Fibroblast of skin of scalp (primary cell): ENCODE data around the gene ANGPTL8.

Experiments
- DNase-seq: peaks from one replicate; pipeline ENCODE4 v3.0.0-alpha.2; 2013

Gene ANGPTL8

GRCh38 chr19:11236324-11237301 is 2.8 kb upstream of the ANGPTL8 start:
- DNase-seq: no peak

- no peak for DNase-seq
Measured at GRCh38 chr19:11237321-11237720, 2.1 kb upstream of the ANGPTL8 start.

- no peak for DNase-seq
Measured at GRCh38 chr19:11238041-11238440, 1.4 kb upstream of the ANGPTL8 start.

- no peak for DNase-seq
Measured at GRCh38 chr19:11238781-11239376, 540 bp upstream of the ANGPTL8 start.

- no peak for DNase-seq
Measured at GRCh38 chr19:11240008-11240444, 607 bp downstream of the ANGPTL8 start.

GRCh38 chr19:11242025-11242424 is 2.6 kb downstream of the ANGPTL8 start:
- no peak for DNase-seq

- DNase-seq: peak; percentile 66
Measured at GRCh38 chr19:11242864-11243797, 3.7 kb downstream of the ANGPTL8 start.

GRCh38 chr19:11243798-11244169 is 4.4 kb downstream of the ANGPTL8 start:
- DNase-seq: no peak

GRCh38 chr19:11244846-11245589 is 5.6 kb downstream of the ANGPTL8 start:
- DNase-seq: no peak

GRCh38 chr19:11246941-11247340 is 7.5 kb downstream of the ANGPTL8 start:
- DNase-seq: no peak

GRCh38 chr19:11247391-11247790 is 8.0 kb downstream of the ANGPTL8 start:
- no peak for DNase-seq

GRCh38 chr19:11247934-11248333 is 8.5 kb downstream of the ANGPTL8 start:
- no peak for DNase-seq

GRCh38 chr19:11248852-11249251 is 9.4 kb downstream of the ANGPTL8 start:
- DNase-seq: no peak

- DNase-seq: no peak
Measured at GRCh38 chr19:11251217-11251616, 11.8 kb downstream of the ANGPTL8 start.

- no peak for DNase-seq
Measured at GRCh38 chr19:11251650-11252314, 12.4 kb downstream of the ANGPTL8 start.

GRCh38 chr19:11252665-11253355 is 13.4 kb downstream of the ANGPTL8 start:
- DNase-seq: no peak

- DNase-seq: no peak
Measured at GRCh38 chr19:11254666-11255065, 15.2 kb downstream of the ANGPTL8 start.

- DNase-seq: no peak
Measured at GRCh38 chr19:11256189-11256588, 16.8 kb downstream of the ANGPTL8 start.

- DNase-seq: no peak
Measured at GRCh38 chr19:11257846-11258380, 18.5 kb downstream of the ANGPTL8 start.

- DNase-seq: no peak
Measured at GRCh38 chr19:11260996-11261395, 21.6 kb downstream of the ANGPTL8 start.
